Neural crest cell (in vitro differentiated cells): ENCODE measurements around the gene EDN3. TPM values are rescaled to one million over a fixed set of nuclear protein-coding genes. Genes with fewer than 3 reads are reported as not detected.

ENCODE experiments used
- DNase-seq: peaks from one replicate; pipeline ENCODE4 v3.0.0; 2021; ENCODE audit warnings: low read depth, mixed read lengths, low spot score
- H3K27ac Mint-ChIP-seq: one replicate; pipeline ENCODE4 v1.8.0; 2021; ENCODE audit warnings: mild to moderate bottlenecking, mixed read lengths; ENCODE audit not compliant: unreplicated experiment
- H3K27me3 Mint-ChIP-seq: 2 replicates; pipeline ENCODE4 v1.8.0; 2021; ENCODE audit warnings: low read depth, mild to moderate bottlenecking, mixed read lengths
- H3K36me3 Mint-ChIP-seq: 2 replicates; pipeline ENCODE4 v1.8.0; 2021; ENCODE audit warnings: low read depth, mild to moderate bottlenecking, mixed read lengths
- H3K4me1 Mint-ChIP-seq: 2 replicates; pipeline ENCODE4 v1.8.0; 2021; ENCODE audit warnings: mixed read lengths
- H3K4me3 Mint-ChIP-seq: one replicate; pipeline ENCODE4 v1.8.0; 2021; ENCODE audit warnings: mild to moderate bottlenecking, mixed read lengths
- H3K9me3 Mint-ChIP-seq: 2 replicates; pipeline ENCODE4 v1.8.0; 2021; ENCODE audit warnings: mixed read lengths
- CTCF ChIP-seq: fragments of 200-600 bp; sonication (generic); conservative IDR thresholded peaks from 2 replicates; pipeline ENCODE4 v1.5.0; 2021; ENCODE audit warnings: antibody characterized with exemption, mild to moderate bottlenecking
- total RNA-seq: library from RNA; stranded (reverse); gene quantifications from 2 replicates; pipeline ENCODE4 v1.2.1, GENCODE V29; 2021

Gene EDN3
- total RNA-seq, 1 donor from 2014 or later: 0.28 TPM

- no peak overlapping the region for H3K27ac Mint-ChIP-seq
- H3K36me3 Mint-ChIP-seq: no peaks in the 10 kb centered on the region
- H3K9me3 Mint-ChIP-seq: peaks cover 6% of the 10 kb centered on the region
- no peak for TF ChIP-seq CTCF
- no peak overlapping the region for H3K4me3 Mint-ChIP-seq
- no peaks in the 10 kb centered on the region for H3K4me1 Mint-ChIP-seq
- no peak for DNase-seq
- peaks cover 11% of the 10 kb centered on the region for H3K27me3 Mint-ChIP-seq
These were observed 45.6 kb downstream of the EDN3 start for GRCh38 chr20:59346061-59346460.

- Mint-ChIP-seq H3K36me3 (no peaks in the 10 kb centered on the region), H3K4me3 (no peak overlapping the region), H3K4me1 (no peaks in the 10 kb centered on the region), H3K27ac (no peak overlapping the region), H3K27me3 (peaks cover 20% of the 10 kb centered on the region), H3K9me3 (no peaks in the 10 kb centered on the region)
- no peak for TF ChIP-seq CTCF
- no peak for DNase-seq
These were observed 48.9 kb downstream of the EDN3 start for GRCh38 chr20:59349277-59349676.

- no peaks in the 10 kb centered on the region for H3K9me3 Mint-ChIP-seq
- no peak for DNase-seq
- no peak overlapping the region for H3K4me3 Mint-ChIP-seq
- peaks cover 20% of the 10 kb centered on the region for H3K27me3 Mint-ChIP-seq
- H3K36me3 Mint-ChIP-seq: no peaks in the 10 kb centered on the region
- H3K27ac Mint-ChIP-seq: no peak overlapping the region
- no peaks in the 10 kb centered on the region for H3K4me1 Mint-ChIP-seq
- TF ChIP-seq CTCF: no peak
These were observed 50.1 kb downstream of the EDN3 start for GRCh38 chr20:59350330-59351156.

- Mint-ChIP-seq H3K9me3 (no peaks in the 10 kb centered on the region), H3K27ac (no peak overlapping the region), H3K4me1 (no peaks in the 10 kb centered on the region), H3K4me3 (no peak overlapping the region), H3K36me3 (no peaks in the 10 kb centered on the region), H3K27me3 (peaks cover 20% of the 10 kb centered on the region)
- DNase-seq: no peak
- TF ChIP-seq CTCF: no peak
These were observed 51.0 kb downstream of the EDN3 start for GRCh38 chr20:59351157-59352040.

GRCh38 chr20:59352541-59352940 is 52.1 kb downstream of the EDN3 start:
- TF ChIP-seq CTCF: no peak
- no peak overlapping the region for H3K27ac Mint-ChIP-seq
- no peaks in the 10 kb centered on the region for H3K4me1 Mint-ChIP-seq
- no peak overlapping the region for H3K4me3 Mint-ChIP-seq
- no peaks in the 10 kb centered on the region for H3K9me3 Mint-ChIP-seq
- peaks cover 23% of the 10 kb centered on the region for H3K27me3 Mint-ChIP-seq
- no peak for DNase-seq
- no peaks in the 10 kb centered on the region for H3K36me3 Mint-ChIP-seq
